ENCODE results near the gene ECM2. TPM values are rescaled to one million over a fixed set of nuclear protein-coding genes. Genes with fewer than 3 reads are reported as not detected.

ECM2 gene
- polyA plus RNA-seq, 1 experiment: 2.2 TPM

DNA sequence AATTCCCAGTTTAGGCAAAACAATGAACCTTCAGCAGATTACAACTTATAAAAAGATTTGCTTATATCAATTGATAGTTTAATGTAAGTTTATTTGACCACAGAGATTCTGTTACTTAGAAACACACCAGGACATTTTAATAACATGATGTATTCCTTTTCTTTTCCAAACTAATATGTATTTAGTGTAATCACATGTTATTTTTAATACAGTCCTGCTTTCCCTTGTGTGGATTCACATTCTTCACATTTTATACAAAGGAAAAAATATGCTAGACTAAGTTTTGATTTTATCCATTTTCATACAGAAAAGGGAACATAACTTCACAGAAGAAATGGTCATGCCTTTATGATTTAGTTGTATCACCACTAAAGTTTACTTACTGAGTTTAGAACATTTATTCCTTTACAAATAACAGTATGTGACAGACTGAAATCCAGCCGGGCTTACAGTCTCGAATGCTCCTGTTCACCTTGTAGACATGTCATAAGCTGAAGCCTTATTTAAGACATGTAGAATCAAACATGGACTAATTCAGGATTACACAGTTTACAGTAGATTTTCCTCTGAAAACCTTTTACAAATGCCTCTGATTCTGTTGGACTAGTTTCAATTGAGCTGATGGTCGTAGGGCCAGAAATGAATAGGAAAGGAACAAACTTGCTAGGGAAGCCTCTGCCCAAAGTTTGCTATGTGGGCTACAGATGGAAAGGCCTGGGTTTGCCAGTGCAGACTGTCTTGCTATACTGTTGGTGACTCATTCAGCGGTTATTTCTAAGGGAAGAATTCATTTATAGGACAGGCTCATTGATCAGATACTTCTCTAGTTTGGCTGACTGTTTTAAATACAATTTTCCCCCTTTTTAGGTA lies 46.9 kb downstream of the ECM2 start:
- DNase-seq (ENCODE audit: low read depth, low spot score): no peak
- H3K27me3 ChIP-seq (ENCODE audit: control insufficient read depth, insufficient read depth, low read length): no peaks in the 10 kb centered on the region
- TF ChIP-seq CTCF (IDR thresholded peaks at IDR 0.05; ENCODE audit: low read depth, low read length): no peak
- CTCF ChIA-PET: no interaction called here
- POLR2A ChIA-PET: no interaction called here
- no peak overlapping the region for H3K4me3 ChIP-seq (ENCODE audit: low read depth, low read length)
- H3K27ac ChIP-seq (ENCODE audit: low read depth, low read length): no peak overlapping the region
- no peaks in the 10 kb centered on the region for H3K9me3 ChIP-seq (ENCODE audit: control insufficient read depth, insufficient read depth, low read length)

GRCh38 chr9:92486371-92486770 lies 49.4 kb downstream of the ECM2 start:
- H3K27me3 ChIP-seq (ENCODE audit: control insufficient read depth, insufficient read depth, low read length): no peaks in the 10 kb centered on the region
- no peak overlapping the region for H3K4me3 ChIP-seq (ENCODE audit: low read depth, low read length)
- no peaks in the 10 kb centered on the region for H3K9me3 ChIP-seq (ENCODE audit: control insufficient read depth, insufficient read depth, low read length)
- no peak for DNase-seq (ENCODE audit: low read depth, low spot score)
- TF ChIP-seq CTCF (IDR thresholded peaks at IDR 0.05; ENCODE audit: low read depth, low read length): no peak
- CTCF ChIA-PET: interaction anchor here (0.7 kb wide), 2 partner anchors 13 to 123 kb away, joined by 3 to 4 read pairs; no protein-coding TSS in a partner anchor
- no peak overlapping the region for H3K27ac ChIP-seq (ENCODE audit: low read depth, low read length)
- POLR2A ChIA-PET: no interaction called here

DNA sequence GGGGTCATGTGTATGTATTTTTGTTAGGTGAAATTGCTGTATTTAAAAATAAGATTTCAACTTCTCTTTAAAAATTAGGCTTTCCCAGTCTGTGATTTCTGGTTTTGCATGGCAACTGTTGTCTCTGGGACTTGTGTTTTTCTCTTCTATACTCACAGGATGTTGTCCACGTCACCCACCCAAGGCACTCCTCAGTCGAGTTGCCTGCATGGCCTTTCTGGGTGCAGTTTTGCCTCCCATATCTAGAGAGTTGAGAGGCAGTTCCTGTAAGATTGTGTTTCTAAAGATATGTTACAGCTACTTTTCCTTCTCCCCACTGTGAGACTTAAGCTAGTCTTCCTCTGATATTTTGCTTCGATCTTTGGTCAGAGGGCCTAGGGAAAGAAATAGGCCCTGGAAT lies 51.2 kb downstream of the ECM2 start:
- Histone ChIP-seq H3K9me3 (ENCODE audit: control insufficient read depth, insufficient read depth, low read length) (no peaks in the 10 kb centered on the region), H3K27ac (ENCODE audit: low read depth, low read length) (no peak overlapping the region), H3K4me3 (ENCODE audit: low read depth, low read length) (no peak overlapping the region), H3K27me3 (ENCODE audit: control insufficient read depth, insufficient read depth, low read length) (no peaks in the 10 kb centered on the region)
- ChIA-PET POLR2A (no interaction called here), CTCF (no interaction called here)
- TF ChIP-seq CTCF (IDR thresholded peaks at IDR 0.05; ENCODE audit: low read depth, low read length): no peak
- DNase-seq (ENCODE audit: low read depth, low spot score): no peak

DNA sequence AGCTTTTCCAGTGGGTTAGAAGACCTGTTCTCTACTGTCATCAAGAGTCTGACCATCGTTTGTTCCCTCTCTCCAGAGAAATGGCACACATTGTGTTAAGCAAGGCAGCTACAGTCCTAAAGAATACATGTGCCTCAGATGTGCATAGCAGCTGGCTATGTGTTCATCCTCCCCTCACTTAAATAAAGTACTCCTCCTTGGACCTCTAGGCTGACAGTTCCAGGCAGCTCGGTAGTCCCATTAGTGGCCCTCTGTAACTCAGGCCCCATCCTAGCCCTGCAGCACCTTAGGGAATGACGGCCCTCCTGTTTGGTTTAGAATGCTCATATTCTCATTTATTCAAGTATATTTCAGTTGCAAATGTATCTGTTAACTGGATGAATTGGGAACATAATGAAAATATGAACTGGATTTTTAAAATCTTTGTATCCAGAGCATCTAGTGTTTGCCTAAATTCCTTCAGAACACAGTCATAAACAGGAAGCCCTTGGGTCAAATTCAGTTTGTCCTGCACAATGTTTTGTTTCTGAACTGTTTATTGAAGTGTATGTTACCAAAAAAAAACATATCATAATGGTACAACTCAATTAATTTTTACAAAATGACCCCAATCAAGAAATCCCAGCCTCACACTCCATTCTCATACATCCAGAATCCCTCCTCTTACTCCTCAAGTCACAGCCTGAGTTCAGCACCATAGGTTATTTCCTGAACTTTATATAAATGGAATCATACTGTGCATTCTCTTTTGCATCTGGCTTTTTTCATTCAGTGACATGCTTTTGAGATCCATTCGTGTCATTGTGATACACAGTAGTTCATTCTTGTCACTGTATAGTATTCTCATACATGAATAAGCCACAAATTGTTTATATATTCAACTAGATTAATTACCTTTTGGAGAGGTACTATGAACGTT lies 51.9 kb downstream of the ECM2 start:
- Histone ChIP-seq H3K27me3 (ENCODE audit: control insufficient read depth, insufficient read depth, low read length) (no peaks in the 10 kb centered on the region), H3K27ac (ENCODE audit: low read depth, low read length) (no peak overlapping the region), H3K4me3 (ENCODE audit: low read depth, low read length) (no peak overlapping the region), H3K9me3 (ENCODE audit: control insufficient read depth, insufficient read depth, low read length) (no peaks in the 10 kb centered on the region)
- DNase-seq (ENCODE audit: low read depth, low spot score): no peak
- TF ChIP-seq CTCF (IDR thresholded peaks at IDR 0.05; ENCODE audit: low read depth, low read length): no peak
- POLR2A ChIA-PET: no interaction called here
- CTCF ChIA-PET: interaction anchor here (1.1 kb wide), 1 partner anchor 155 kb away, joined by 3 read pairs; no protein-coding TSS in a partner anchor
